GM23248 (cell line): ENCODE data around the gene ACVR2B.

Experiments
- EZH2 ChIP-seq: fragments of 200-600 bp; sonication (generic); IDR thresholded peaks from 2 replicates; pipeline ENCODE4 v1.6.1; 2018; ENCODE audit warnings: antibody characterized with exemption, mild to moderate bottlenecking; ENCODE audit not compliant: insufficient read depth, poor library complexity, severe bottlenecking
- EZH2phosphoT487 ChIP-seq: fragments of 200-600 bp; sonication (generic); IDR thresholded peaks from 2 replicates; pipeline ENCODE4 v1.6.1; 2018; ENCODE audit warnings: antibody characterized with exemption, moderate library complexity, mild to moderate bottlenecking, low read depth; ENCODE audit not compliant: insufficient read depth

- TF ChIP-seq EZH2 (no peak), EZH2phosphoT487 (no peak)
Observed at GRCh38 chr3:38509732-38510131, 56.0 kb downstream of the ACVR2B start.
